WI38 (cell line): ENCODE data around the gene CEBPZ.

Experiments
- H3K4me3 ChIP-seq: 2 replicates; pipeline ENCODE4 v1.5.1; 2011; ENCODE audit warnings: low read depth, mild to moderate bottlenecking, control low read depth, low read length
- CTCF ChIP-seq: IDR thresholded peaks from 2 replicates; pipeline ENCODE4 v1.5.1; 2012; ENCODE audit warnings: low read depth, mild to moderate bottlenecking, control low read depth, low read length

CEBPZ gene

GRCh38 chr2:37190290-37190689, 41.1 kb downstream of the CEBPZ start:
- H3K4me3 ChIP-seq: no peak overlapping the region
- no peak for TF ChIP-seq CTCF

- H3K4me3 ChIP-seq: no peak overlapping the region
- TF ChIP-seq CTCF: no peak
Measured at GRCh38 chr2:37189452-37190153, 41.8 kb downstream of the CEBPZ start.

DNA sequence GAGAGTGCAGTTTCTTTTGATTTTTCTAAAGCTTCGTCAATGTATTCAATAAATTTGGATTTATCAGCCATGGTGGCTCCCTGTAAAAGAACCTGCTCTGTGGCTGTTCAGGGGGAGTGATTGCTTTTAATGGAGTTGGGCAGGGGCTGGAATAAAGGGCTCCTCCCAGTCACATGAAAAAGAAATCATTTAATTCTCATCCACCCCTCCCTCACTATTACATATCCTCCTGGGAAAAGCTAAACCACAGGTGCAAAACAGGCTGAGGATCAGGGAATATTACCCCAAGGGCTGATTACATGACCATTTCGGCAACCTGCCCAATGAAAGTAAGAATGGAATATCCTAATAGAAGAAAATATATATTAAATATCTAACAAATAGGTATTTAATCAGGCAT, 42.8 kb downstream of the CEBPZ start, which contains the start of gene SULT6B1:
Gene SULT6B1 (minus strand): TSS at position 101 of the 400 bp plus-strand sequence. CDS start 30 bp downstream, at position 71.
- no peak within 1 kb of the TSS for H3K4me3 ChIP-seq
- TF ChIP-seq CTCF: no peak

DNA sequence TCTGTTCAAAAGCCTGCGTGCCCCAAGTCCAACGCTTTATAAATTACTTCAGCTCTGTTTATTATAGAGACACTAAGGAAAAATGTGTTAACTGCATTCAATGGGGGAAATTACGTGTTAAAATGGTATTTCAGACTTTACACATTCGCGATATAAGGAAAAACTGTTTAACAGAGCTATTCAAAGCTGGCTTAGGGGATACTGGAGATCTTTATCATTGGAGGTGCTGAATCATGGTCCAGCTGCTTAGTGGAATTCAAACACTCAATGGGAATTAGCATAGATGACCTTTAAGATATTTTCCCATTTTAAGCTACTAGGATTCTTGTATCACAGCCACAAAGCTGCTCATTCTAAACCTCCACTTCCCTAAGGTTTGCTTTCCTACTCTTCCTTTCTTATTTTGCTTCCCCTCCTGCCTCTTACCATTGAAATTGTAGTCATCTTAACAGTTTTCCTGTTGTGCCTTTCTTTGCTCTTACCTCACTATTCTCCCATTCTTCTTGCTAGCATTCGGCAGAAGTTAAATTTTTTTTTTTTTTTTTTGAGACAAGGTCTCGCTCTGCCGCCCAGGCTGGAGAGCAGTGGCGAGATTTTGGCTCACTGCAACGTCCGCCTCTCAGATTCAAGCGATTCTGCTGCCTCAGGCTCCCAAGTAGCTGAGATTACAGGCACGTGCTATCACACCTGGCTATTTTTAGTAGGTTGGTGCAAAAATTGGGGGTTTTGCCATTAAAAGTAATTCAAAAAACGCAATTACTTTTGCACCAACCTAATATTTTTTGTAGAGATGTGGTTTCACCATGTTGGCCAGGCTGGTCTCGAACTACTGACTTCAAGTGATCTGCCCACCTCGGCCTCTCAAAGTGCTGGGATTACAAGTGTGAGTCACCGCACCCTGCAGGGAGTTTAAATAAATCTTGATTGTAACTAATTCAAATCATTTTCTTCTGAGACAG, 49.4 kb downstream of the CEBPZ start:
- no peak for TF ChIP-seq CTCF

DNA sequence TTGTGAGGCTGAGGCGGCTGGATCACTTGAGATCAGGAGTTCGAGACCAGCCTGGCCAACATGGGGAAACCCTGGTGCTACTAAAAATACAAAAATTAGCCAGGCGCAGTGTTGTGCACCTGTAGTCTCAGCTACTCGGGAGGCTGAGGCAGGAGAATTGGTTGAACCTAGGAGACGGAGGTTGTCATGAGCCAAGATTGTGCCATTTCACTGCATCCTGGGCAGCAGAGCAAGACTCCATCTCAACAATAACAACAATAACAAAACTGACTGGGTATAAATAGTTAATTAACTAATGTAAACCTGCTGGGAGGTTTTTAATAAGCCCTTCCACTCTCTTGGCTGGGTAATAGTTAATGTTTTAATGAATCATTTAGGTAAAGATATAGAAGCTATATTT, 50.8 kb downstream of the CEBPZ start:
- TF ChIP-seq CTCF: no peak
- no peak overlapping the region for H3K4me3 ChIP-seq

More for the DNA sequence above, 49.4 kb downstream of the CEBPZ start:
- H3K4me3 ChIP-seq: no peak overlapping the region

- no peak for TF ChIP-seq CTCF
Measured at GRCh38 chr2:37180006-37180639, 51.3 kb downstream of the CEBPZ start.

More at GRCh38 chr2:37180006-37180639, 51.3 kb downstream of the CEBPZ start:
- H3K4me3 ChIP-seq: no peak overlapping the region
